ENCODE results near the gene GRHL3. TPM values are rescaled to one million over a fixed set of nuclear protein-coding genes. Genes with fewer than 3 reads are reported as not detected.
"Not testable (repeated sequence)": the region's sequence is repeated elsewhere in the genome, so short reads cannot be mapped to it uniquely, and the experiment has no call there.

GRHL3 gene
- total RNA-seq, 1 donor from 2014 or later: 0.80 TPM

DNA sequence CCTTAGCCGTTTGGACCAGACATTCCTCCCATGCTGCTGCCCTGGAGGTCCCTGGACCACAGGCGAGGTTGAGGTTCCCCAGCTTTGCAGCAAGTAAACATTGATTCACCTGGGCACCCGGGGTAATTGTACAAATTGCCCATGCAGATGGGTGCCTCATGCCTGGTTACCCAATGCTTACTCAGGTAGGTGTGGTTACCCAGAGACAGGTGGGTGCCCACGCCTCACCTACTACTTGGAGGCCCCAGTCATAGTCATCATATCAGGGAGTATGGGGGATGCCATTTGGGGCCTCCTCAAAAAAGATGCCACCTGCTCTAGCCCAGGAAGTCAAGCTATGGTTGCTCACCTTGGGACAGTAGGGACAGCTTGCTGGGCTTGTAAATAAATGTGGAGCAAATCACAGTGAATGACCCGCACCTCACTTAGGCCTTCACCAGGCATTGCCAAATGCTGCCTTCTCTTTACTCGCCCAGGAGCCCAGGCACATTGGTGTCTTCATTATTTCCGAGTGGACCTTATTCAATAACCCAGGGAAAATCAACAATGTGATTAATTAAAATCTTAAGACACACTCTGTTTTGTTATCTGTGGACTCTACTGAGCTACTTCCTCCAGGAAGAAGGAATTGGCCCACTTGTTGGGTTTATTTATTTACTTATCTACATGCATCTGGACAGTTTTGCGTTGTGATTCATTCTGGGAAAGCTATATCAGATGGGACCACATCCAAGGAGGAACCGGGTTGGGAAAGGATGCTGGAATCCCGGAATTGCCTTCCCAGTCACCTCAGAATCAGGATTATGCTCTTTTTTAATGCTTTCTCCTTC lies 35.6 kb upstream of the GRHL3 start:
- Histone ChIP-seq H3K27me3 (ENCODE audit: low read depth) (peaks cover 8% of the 10 kb centered on the region), H3K36me3 (no peaks in the 10 kb centered on the region), H3K27ac (no peak overlapping the region), H3K4me1 (peaks cover 17% of the 10 kb centered on the region), H3K9me3 (no peaks in the 10 kb centered on the region), H3K4me3 (no peak overlapping the region)
- DNase-seq (no peak), ATAC-seq (no peak)
- TF ChIP-seq, protein P1, sequence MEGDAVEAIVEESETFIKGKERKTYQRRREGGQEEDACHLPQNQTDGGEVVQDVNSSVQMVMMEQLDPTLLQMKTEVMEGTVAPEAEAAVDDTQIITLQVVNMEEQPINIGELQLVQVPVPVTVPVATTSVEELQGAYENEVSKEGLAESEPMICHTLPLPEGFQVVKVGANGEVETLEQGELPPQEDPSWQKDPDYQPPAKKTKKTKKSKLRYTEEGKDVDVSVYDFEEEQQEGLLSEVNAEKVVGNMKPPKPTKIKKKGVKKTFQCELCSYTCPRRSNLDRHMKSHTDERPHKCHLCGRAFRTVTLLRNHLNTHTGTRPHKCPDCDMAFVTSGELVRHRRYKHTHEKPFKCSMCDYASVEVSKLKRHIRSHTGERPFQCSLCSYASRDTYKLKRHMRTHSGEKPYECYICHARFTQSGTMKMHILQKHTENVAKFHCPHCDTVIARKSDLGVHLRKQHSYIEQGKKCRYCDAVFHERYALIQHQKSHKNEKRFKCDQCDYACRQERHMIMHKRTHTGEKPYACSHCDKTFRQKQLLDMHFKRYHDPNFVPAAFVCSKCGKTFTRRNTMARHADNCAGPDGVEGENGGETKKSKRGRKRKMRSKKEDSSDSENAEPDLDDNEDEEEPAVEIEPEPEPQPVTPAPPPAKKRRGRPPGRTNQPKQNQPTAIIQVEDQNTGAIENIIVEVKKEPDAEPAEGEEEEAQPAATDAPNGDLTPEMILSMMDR (IDR thresholded peaks at IDR 0.05): no peak
- intact Hi-C loops (cut with DNase I): no loop called here

DNA sequence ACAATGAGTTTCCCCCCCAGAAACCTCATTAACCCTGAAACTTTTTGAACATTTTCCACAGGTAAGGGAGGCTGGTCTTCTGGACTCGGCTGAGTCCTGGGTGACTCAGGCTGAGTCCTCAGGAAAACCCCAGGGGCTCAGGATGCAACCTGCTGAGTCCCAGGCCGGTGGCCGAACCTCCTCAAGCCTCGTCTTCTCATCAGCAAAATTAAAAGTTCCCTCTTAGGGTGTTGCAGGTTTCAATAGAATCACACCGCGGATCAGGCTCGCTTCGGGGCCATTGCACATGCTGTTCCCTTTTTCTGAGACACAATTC lies 35.0 kb upstream of the GRHL3 start:
- H3K27me3 ChIP-seq (ENCODE audit: low read depth): peaks cover 4% of the 10 kb centered on the region
- H3K9me3 ChIP-seq: no peaks in the 10 kb centered on the region
- intact Hi-C loops (cut with DNase I): no loop called here
- no peak overlapping the region for H3K27ac ChIP-seq
- H3K4me1 ChIP-seq: peaks cover 17% of the 10 kb centered on the region
- no peak for DNase-seq
- H3K36me3 ChIP-seq: no peaks in the 10 kb centered on the region
- ATAC-seq: no peak
- H3K4me3 ChIP-seq: no peak overlapping the region
- TF ChIP-seq, protein P1 (IDR thresholded peaks at IDR 0.05): no peak

DNA sequence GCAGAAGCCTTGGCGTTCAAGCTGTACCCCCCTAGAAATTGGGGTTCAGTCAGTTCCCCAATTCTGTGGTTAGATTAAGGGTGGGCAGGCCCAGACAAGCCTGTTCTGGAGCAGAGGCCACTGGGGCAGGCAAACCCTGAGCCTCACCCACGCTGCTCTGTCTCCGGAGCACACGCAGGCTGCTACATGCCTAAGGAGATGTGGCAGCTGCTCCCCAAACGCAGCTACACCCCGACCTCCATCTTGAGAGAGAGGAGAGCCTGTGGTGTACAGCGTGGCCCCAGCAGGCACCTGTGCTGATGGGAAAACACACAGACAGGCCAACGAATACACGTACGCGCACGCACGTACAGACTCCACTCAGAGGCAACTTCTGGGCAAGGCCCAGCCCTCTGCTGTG lies 33.9 kb upstream of the GRHL3 start:
- Histone ChIP-seq H3K4me3 (no peak overlapping the region), H3K9me3 (no peaks in the 10 kb centered on the region), H3K36me3 (no peaks in the 10 kb centered on the region), H3K27me3 (ENCODE audit: low read depth) (peaks cover 4% of the 10 kb centered on the region), H3K27ac (no peak overlapping the region), H3K4me1 (peaks cover 27% of the 10 kb centered on the region)
- TF ChIP-seq, protein P1 (IDR thresholded peaks at IDR 0.05): no peak
- DNase-seq: no peak
- ATAC-seq: no peak
- intact Hi-C loops (cut with DNase I): no loop called here

DNA sequence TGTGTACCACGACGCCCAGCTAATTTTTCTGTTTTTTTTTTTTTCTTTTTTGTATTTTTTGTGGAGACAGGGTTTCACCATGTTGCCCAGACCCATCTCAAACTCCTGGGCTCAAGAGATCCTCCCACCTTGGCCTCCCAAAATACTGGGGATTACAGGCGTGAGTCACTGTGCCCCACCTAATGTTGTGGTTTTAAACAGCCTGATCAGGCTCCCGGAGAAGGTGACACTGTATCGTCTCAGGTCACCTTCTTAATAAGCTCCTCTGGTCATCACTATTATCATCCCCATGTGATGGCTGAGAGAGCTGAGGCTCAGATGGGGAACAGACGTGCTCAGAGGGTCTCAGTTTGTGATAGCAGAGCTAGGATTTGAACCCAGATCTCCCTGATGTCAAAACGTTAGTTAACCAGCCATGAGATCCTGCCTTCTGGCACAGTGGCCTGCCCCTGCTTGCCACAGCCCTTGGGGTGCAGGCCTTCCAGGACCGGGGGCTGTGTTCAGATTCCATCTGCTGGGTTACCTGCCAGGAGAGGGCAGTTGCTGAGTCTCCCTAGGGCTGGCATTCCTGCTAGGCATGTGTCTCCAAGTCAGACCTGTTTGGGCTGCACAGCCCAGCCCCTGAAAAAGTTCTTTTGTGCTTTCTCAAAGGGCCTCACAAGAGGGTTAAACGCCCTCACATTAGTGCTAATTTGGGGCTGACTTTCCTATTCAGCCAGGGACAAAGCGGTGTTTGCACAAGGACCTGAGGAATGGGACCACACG lies 32.7 kb upstream of the GRHL3 start:
- Histone ChIP-seq H3K36me3 (no peaks in the 10 kb centered on the region), H3K27me3 (ENCODE audit: low read depth) (peaks cover 4% of the 10 kb centered on the region), H3K27ac (no peak overlapping the region), H3K9me3 (no peaks in the 10 kb centered on the region), H3K4me1 (peaks cover 29% of the 10 kb centered on the region), H3K4me3 (no peak overlapping the region)
- TF ChIP-seq, protein P1 (IDR thresholded peaks at IDR 0.05): no peak
- no peak for DNase-seq
- ATAC-seq: no peak
- intact Hi-C loops (cut with DNase I): no loop called here

DNA sequence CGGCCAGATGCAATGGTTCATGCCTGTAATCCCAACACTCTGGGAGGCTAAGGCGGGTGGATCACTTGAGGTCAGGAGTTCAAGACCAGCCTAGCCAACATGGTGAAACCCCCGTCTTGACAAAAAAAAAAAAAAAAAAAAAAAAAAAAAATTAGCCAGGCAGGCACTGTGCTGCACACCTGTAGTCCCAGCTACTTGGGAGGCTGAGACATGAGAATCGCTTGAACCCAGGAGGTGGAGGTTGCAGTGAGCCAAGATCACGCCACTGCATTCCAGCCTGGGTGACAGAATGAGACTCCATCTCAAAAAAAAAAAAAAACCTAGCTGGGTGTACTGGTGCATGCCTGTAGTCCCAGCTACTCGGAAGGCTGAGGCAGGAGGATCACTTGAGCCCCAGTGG lies 31.4 kb upstream of the GRHL3 start:
- H3K4me1 ChIP-seq: peaks cover 29% of the 10 kb centered on the region
- H3K27ac ChIP-seq; H3K36me3 ChIP-seq; H3K4me3 ChIP-seq; DNase-seq; H3K27me3 ChIP-seq (ENCODE audit: low read depth); intact Hi-C loops (cut with DNase I); H3K9me3 ChIP-seq; ATAC-seq: not testable (repeated sequence)

DNA sequence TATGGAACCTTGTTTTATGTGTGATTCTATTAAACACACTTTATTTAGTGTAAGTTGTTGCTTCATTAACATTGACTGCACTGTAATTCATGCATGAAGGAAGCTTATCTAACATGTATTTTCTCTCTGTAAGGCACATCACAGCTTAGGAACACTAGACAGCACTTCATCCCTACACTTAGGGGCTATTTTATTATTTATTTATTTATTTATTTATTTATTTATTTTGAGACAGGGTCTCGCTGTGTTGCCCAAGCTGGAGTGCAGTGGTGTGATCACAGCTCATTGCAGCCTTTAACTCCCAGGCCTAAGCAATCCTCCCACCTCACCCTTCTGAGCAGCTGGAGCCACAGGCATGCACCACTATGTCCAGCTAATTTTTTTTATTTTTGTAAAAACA lies 30.7 kb upstream of the GRHL3 start:
- Histone ChIP-seq H3K27ac (no peak overlapping the region), H3K36me3 (no peaks in the 10 kb centered on the region), H3K4me1 (peaks cover 24% of the 10 kb centered on the region), H3K9me3 (no peaks in the 10 kb centered on the region), H3K4me3 (no peak overlapping the region), H3K27me3 (ENCODE audit: low read depth) (no peaks in the 10 kb centered on the region)
- DNase-seq (no peak), ATAC-seq (no peak)
- intact Hi-C loops (cut with DNase I): no loop called here
- TF ChIP-seq, protein P1 (IDR thresholded peaks at IDR 0.05): no peak

Data from lower lobe of right lung (tissue), 2 donors.